HL-60 (cell line): ENCODE results near the gene REXO1.

Experiments
- GABPA ChIP-seq: IDR thresholded peaks from 2 replicates; pipeline ENCODE4 v1.6.1; 2012; ENCODE audit warnings: low read depth
- TF ChIP-seq, protein P1 (sequence below): IDR thresholded peaks from one replicate; pipeline ENCODE4 v1.5.1; 2011; ENCODE audit warnings: low read length, control low read depth, inconsistent platforms; ENCODE audit not compliant: insufficient read depth

DNA sequence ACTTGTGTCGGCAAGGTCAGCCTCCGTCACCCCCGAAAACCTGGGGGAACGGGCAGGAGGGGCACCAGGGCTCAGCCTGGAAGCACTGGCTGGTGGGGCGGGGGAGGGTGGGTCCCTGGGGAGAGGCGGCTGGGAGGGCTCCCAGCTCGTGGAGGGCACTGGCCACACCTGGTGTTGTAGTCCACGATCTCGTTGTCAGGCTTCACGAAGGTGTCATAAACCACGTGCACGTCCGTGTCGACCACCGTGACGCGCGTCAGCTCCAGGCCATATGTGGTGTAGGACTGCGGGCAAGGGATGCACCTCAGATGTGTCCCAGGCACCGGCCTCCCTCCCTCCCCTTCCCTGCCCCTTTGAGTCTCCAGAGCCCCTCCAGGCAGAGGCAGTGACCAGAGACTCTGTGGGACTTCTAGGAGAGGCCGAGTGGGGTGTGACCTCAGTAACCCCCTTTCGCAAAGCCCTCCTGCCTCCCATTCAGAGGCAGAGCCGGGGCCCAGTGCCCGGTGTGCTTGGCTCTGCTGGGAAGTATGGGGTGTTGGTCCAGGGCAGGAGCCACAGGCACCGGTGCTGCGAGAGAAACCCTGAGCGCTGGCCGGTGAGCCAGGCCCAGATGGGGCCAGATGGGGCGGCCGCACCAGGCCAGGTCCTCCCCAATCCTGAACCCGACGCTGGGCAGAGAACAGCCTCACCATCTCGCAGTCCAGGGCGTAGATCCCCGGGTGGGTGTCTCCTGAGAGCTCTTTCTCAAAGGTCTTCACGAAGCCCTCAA lies 31.6 kb downstream of the REXO1 start:
- TF ChIP-seq GABPA, result no peak
- TF ChIP-seq, protein P1, sequence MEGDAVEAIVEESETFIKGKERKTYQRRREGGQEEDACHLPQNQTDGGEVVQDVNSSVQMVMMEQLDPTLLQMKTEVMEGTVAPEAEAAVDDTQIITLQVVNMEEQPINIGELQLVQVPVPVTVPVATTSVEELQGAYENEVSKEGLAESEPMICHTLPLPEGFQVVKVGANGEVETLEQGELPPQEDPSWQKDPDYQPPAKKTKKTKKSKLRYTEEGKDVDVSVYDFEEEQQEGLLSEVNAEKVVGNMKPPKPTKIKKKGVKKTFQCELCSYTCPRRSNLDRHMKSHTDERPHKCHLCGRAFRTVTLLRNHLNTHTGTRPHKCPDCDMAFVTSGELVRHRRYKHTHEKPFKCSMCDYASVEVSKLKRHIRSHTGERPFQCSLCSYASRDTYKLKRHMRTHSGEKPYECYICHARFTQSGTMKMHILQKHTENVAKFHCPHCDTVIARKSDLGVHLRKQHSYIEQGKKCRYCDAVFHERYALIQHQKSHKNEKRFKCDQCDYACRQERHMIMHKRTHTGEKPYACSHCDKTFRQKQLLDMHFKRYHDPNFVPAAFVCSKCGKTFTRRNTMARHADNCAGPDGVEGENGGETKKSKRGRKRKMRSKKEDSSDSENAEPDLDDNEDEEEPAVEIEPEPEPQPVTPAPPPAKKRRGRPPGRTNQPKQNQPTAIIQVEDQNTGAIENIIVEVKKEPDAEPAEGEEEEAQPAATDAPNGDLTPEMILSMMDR, result no peak
